ENCODE measurements around the gene RUNX1.

DNA sequence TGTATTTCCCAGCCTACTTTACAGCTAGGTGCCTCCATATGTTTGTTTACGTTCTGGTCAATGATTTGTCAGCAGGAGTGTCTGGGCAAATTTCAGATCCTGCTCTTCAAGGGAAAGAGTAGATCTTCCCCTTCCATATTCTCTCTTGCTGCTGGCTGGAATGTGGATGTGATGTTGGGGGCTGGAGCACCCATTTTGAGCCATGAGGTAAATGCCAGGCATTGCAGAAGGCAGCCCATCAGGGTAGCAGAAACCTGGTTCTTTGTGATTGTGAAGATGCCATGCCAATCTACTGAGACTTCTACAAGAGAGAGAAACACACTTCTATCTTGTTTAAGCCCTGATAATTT, 25.1 kb downstream of the RUNX1 start:
- TF ChIP-seq, protein P1, sequence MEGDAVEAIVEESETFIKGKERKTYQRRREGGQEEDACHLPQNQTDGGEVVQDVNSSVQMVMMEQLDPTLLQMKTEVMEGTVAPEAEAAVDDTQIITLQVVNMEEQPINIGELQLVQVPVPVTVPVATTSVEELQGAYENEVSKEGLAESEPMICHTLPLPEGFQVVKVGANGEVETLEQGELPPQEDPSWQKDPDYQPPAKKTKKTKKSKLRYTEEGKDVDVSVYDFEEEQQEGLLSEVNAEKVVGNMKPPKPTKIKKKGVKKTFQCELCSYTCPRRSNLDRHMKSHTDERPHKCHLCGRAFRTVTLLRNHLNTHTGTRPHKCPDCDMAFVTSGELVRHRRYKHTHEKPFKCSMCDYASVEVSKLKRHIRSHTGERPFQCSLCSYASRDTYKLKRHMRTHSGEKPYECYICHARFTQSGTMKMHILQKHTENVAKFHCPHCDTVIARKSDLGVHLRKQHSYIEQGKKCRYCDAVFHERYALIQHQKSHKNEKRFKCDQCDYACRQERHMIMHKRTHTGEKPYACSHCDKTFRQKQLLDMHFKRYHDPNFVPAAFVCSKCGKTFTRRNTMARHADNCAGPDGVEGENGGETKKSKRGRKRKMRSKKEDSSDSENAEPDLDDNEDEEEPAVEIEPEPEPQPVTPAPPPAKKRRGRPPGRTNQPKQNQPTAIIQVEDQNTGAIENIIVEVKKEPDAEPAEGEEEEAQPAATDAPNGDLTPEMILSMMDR (IDR thresholded peaks at IDR 0.05): no peak
- TF ChIP-seq ZFX (IDR thresholded peaks at IDR 0.05; ENCODE audit: borderline replicate concordance): no peak

Data from 22Rv1 (cell line).